NOMO-1 (cell line): ENCODE data around the gene LRRC28.

Experiments
- DNase-seq, 2 experiments: peaks; one replicate each; lab custom pipeline; 2025; ENCODE audit not compliant: unreplicated experiment in 2 of 2; lab: John Stamatoyannopoulos, UW

Gene LRRC28

DNA sequence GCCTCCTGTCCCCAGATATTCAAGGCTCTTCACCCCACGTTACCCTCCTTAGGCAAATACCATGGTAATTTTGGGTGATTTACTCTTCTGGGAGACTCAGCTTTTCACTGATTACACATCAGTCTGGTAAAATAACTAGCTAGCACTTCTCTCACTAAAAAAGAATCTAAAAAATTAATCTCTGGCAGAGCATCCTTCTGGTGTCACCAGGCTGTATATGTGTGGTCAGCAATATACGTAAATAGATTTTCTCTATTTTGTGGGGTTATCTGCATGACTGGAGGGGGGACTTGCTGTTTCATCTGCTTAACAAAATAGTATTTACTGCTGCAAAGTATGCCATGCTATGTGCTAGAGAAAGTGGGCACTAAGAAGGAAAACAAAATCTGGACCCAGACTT, 45.1 kb downstream of the LRRC28 start:
- no peak for DNase-seq

DNA sequence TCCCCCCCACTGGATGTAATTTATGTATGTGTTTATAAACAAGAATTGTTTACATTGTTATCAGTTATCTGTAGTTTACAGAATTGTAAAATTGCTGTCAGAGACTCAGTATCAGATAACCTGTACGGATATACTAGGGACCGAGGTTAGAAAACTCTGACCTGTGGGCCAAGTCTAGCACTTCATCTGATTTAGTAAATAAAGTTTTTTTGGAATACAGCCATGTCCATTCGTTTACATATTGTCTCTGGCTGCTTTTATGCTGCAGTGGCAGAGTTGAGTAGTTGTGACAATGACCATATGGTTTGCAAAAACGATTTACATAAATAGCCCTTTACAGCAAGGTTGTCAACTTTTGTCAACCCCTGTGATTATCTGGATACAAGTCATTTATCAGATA, 52.6 kb downstream of the LRRC28 start:
- no peak for DNase-seq

DNA sequence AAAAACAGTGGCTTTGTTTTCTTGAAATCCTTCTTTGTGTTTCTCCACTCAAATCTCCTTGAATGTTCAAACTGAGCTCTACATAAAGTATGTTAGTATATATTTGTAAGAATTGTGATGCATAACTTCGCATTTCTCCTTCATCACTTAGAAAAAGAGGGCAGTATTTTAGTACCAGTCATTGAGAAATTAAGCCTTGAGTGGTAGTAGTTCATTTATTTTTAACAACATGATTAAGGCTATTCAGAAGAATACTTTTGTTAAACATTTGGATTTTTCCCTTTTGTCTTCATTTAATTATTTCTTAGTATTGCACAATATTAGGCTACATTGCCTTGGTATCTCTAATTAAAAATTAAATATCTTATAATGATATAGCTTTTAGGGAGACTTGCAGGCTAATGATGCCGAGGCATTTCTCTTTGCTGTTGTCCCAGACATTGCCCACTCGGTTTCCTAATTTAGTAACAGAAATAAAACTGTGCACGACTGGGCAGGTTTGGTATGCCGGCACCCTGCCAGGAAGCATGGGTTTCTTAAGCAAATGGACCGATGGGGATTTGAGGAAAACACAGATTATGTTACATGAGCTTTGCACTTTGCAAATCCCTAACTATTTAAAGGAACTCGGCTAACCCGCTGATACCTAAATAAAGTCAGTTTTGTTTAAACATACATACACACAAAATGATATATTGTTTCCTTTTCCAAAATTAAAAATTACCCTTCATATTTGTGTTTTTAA, 54.7 kb downstream of the LRRC28 start:
- no peak for DNase-seq

DNA sequence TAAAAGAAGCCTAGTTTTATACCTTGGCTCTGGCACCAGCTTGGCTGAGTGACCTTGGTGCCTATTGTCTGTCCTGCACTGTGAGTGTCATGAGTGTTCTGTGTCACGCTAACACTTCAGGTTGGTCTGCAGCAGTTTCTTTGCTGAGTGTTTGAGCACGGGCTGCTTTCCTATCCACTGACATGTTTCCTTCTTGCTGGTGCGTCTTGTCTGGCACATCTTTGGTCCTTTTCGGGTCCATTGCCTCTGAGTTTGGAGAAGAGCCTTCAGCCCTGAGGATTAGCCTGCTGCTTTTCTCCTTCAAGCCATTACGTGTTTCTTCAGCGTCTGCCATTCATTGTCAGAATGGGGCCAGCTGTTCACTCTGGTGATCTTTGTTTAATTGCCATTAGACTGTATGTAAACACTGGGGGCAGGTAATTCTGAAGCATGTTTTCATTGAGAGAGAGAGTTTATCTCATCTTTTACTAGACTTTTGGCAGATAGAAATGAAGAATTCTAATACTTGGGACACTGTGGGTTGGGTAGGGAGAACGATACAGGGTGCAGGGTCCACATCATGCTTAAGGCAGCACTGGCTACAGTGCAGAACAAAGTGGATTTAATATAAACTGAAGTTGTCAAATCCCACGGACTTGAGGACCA, 55.5 kb downstream of the LRRC28 start:
- no peak for DNase-seq

DNA sequence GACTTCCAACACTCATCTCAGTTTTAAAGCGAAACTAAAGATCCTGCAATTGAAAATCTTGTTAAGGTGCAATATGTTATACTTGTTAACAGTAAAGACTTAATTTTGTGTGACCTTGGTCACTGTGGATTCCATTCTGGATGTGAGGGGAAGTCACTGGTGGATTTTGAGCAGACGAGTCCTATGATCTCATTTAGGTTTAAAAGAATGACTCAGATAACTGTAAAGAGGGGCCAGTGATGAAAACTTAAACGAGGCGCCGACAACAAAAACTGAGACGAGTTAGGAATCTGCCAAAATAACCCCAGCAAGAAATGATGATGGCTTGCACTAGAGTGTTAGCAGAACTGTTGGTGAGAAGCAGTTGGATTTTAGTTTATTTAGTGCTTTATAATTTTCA, 56.5 kb downstream of the LRRC28 start:
- no peak for DNase-seq

DNA sequence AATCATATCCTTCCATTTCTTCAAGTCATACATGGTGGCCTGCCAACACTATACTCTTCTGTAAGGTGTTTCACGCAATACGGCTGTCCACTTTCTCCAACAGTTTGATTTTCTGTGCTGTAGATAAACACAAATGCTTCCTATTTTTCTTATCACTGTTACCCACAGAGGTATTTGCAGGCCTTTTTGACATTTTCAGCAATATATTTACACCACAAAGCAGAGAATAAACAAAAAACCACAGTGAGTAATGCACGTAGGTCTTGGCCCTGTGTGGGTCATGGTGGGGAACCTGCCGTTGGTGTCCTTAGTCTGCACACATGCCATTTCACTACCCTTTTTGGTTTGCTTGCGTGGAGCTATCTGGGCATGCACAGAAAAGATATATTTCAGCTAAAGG, 59.5 kb downstream of the LRRC28 start:
- no peak for DNase-seq

DNA sequence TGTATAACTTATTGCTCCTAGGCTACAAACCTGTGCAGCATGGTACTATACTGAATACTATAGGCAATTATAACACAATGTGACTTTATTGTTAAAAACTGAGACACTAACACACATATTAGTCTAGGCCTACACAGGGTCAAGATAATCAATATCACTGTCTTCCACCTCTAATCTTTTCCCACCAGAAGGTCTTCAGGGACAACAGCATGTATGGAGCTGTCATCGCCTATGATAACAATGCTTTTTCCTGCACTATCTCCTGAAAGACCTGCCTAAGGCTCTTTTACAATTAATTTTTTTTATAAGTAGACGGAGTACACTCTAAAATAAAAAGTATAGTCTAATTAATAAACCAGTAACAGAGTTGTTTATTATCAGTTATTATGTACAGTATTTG, 60.9 kb downstream of the LRRC28 start:
- no peak for DNase-seq

DNA sequence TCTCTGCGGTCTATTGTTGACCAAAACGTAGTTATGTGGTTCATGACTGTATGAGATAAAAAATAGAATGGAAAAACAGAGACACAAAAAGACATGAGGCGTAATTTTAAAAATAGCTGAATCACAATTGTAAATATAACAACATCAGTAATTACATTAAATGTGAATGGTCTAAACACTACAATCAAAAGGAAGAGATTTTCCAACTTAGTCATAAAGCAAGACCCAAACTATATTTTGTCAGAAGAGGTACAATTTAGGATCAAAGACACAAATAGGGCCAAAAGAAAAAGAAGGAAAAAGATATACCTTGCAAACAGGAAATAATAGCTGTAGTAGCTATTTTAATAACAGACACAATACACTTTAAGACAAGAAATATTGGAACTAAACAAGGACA, 61.5 kb downstream of the LRRC28 start:
- DNase-seq: no peak

DNA sequence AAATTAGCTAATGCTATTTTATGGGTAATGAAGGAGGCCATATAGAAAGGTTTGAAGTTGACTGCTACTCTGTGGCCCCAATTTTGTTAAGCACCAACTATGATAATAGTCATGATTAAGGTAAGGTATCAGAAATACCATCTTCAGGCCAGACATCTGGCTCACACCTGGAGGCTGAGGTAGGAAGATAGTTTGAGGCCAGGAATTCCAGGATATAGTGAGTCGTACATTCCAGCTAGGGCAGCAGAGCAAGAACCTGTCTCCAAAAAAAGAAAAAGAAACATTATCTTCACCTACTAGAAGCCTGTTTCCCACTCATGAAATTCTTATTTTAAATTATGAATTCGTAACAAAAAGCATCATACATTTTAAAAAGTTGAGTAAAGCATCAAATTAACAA, 64.4 kb downstream of the LRRC28 start:
- no peak for DNase-seq

DNA sequence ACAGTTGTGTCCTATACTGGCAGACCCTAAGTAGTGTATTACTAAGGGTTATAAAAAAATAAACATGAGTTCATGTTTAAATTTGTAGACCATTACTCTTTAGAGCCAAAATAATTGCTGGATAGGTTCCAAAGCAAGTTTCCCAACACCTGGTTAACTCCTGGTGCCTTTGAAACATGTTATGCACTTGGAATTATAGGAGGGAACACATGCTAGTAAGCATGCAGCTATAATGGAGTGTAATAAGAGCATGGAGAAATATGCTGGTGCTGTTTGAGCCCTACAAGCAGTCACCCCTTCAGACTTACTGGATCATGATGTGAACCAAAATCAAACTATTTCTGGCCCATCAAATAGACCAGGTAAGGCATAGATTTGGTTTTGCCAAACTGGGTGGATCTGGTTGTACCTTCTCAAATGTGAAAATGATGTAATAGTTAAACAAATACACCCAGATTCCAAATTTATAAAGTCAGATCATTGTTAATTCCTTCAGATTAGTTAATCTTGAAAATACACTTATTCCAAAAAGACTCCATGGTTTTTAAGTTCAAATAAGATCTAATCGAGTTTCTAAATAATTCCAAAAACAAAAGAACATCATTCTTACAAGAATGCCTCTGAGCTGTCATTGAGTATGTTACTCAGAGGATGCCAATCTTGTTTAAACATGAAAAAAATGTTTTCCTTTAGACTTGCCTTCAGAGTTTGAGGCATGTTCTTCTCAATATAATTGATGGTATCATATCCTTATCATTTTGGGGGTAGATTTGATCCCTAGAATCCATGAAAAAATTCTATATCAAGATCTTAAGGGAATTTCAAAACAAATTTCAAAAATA, 69.3 kb downstream of the LRRC28 start:
- DNase-seq: no peak

DNA sequence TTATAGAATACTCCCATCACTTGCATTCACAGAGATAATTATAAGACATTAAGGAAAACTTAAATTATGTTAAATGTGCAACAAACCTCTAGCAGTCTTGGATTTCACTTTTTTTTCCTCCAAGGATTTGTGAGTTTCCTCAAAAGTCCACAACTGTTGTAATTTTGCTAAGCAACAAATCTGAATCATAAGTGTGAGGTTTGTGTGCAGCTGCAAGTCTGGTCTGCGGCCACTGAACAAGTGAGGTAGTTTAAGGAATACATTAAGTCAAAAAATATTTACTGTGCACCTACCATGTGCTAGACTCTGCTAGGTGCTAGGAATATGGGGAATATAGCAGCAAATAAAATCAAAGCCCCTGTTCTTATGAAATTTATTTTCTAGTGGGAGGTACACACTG, 70.2 kb downstream of the LRRC28 start:
- no peak for DNase-seq

DNA sequence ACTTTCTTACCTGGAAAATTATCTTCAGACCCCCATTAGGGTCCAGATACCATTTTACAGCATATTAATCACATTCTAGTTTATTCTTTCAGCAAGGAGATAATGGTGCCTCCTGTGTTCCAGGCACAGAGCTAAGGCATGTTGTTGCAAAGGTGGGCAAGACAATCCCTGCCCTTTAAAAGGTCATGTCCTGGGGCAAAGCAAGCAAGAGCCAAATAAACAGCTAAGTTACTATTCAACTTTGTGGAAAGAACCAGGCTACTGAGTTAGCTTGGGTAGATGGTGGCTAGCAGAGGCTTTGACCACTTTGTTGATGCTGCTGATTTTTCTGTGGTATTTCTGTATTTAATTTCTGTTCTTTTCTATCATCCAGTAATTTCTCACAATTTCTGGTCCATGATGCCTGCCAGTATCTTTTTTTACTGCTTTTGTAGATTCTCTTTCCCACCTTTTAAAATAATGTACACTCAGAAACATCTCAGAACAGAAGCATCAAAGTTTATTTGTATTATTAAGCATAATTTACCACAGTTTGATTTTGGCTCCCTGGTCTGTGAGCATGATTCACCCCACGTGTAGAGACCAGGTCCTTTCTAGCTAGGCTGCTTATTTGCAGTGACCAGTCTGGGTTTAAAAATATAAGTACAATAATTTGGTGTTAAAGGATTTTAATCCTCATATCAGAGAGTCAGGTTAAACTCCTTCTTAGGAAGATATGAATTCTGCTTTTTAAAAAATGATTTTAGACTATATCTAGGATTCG, 71.5 kb downstream of the LRRC28 start:
- no peak for DNase-seq

DNA sequence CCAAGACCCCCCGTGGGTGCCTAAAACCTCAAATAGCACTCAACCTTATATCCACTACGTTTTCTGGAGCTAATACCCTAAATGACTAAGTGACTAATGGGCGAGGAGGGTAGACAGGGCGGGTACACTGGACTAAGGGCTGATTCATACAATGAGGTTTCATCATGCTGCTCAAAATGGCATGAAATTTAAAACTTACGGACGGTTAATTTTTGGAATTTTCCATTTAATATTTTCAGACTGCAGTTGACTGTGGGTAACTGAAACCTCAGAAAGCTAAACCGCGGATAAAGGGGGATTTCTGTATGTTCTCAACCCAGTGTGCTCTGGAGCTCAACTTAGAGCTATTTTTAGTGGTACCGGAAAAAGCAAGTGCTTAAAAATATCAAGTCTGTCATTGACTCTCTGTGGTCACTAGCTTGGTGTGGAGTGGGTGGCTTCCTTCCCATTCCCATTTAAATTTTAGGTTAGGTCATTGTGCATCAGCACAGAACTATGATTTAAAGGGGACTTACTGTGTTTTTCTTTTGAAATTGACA, 72.9 kb downstream of the LRRC28 start:
- DNase-seq: peak in 1 of 2 experiments; percentile 29

DNA sequence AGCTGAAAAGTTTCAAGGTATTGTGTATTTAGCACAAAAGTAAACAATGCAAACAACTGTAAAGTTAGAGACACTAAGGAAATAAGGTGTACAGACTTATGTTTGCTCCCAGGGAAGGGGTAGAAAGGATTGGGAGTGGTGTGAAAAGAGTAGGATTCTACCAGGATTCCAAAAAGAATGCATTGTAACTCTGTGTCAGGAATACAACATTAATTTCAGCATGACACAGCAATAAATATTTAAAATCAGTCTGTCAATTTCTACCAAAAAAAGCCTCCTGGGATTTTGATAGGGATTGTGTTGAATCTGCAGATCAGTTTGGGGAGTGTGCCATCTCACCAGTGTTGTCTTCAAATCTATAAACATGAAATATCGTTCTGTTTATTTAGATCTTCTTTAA, 73.4 kb downstream of the LRRC28 start:
- no peak for DNase-seq

DNA sequence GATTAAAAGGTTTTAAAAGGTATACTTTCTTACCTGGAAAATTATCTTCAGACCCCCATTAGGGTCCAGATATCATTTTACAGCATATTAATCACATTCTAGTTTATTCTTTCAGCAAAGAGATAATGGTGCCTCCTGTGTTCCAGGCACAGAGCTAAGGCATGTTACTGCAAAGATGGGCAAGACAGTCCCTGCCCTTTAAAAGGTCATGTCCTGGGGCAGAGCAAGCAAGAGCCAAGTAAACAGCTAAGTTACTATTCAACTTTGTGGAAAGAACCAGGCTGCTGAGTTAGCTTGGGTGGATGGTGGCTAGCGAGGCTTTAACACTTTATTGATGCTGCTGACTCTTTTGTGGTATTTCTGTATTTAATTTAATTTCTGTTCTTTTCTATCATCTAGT, 75.0 kb downstream of the LRRC28 start:
- no peak for DNase-seq

DNA sequence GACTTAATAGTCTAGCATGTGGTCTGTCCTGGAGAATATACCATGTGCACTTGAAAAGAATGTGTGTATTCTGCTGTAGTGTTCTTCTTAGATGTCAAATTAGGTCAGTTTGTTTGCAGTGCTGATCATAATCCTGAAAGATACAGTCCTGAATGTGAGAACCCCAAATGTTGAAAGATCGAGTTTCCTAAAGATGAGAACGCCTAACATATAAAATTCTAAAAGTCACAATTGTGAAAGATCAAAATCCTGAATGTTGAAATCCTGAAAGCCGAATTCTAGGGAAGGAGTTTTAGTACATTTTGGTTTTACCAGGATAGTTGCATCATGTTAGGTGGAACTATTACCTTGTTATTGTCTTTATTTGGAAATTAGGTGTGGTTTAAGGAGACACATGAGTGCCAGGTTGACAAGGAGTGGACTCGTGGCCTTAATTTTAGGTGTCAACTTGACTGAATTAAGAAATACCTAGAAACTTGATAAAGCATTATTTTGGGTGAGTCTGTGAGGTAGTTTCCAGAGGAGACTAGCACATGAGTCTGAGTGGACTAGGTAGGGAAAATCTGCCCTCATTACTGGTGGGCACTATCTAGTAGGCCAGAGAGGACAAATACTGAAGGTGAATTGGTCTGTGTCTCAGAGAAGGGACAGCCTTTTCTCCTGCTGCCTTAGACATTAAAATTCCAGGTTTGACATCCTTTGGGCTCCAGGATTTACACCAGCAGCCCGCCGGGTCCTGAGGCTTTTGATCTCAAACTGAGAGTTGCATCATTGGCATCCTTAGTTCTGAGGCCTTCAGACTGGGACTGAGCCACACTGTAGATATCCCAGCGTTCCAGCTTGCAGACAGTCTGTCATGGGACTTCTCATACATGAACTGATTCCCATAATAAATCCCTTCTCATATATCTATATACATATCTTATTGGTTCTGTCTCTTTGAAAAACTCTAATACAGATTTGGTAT, 77.1 kb downstream of the LRRC28 start:
- no peak for DNase-seq

DNA sequence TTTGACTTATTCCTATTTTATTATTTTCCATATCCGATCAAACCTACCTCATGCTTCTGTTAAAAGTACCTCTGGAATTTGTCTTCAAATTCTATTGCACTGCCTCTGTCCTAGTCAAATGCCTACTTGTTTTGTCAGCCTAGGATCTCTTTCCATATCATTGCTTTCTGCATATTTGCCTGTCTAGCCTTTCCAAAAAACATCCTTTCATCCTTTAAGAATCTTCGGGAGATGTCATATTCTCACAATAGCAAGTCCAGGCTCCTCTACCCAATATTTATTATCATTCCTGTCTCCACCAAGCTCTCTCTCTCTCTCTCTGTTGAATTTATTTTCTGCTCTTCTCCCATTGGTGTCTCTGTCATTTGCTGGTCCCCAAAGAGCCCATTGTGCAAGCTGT, 80.1 kb downstream of the LRRC28 start:
- DNase-seq: no peak

DNA sequence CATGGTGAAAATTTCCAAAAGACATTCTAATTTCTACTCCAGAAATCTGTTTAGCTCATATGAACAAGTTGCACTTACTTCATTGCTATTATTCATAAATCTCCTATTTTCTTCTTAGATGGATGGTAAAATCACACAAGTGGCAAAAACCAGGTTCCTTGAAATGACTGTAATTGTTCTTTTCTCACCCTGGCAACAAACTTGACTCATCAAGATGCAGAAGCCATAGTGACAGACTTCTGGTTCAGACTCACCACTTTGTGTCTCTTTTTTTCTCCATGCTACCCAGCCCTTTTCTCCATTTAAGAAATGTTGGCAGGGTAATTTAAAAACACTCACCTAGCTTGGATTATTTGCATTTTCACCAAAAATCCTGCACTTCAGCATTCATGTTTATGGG, 82.1 kb downstream of the LRRC28 start:
- DNase-seq: no peak

DNA sequence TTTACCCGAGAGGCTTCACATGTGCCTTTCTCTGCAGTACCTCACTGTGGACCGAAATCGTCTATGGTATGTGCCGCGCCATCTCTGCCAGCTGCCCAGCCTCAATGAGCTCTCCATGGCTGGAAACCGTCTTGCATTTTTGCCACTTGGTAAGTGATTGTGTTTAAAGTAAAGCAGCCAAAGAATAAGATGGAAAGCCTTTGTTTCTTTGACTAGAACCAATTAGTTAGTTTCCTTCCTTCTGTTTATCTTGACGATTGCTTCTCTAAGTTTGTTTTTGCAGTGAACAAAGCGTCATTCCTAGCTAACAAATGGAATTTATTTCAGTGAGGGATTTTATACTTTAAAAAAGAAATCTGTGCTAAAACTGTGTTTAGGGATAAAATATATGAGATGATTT, 82.7 kb downstream of the LRRC28 start:
- DNase-seq: no peak

DNA sequence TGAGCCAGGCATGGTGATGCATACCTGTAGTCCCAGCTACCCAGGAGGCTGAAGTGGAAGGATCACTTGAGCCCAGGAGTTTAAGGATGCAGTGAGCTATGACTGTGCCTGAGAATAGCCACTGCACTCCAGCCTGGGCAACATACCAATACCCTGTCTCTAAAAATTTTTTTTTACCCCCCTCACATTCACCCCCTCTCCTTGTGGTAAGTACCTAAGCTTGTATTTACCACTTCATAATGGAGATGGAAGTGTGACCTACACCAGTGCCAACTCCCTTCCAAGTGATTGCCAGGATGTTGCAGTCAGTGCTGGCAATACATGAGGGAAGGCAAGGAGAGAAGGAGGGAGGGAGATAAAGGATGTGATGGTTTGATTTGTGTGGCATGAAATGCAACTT, 84.2 kb downstream of the LRRC28 start:
- DNase-seq: no peak
